AG09309 (cell line): ENCODE results near the gene FAR2.

ENCODE experiments used
- DNase-seq: peaks from one replicate; pipeline ENCODE4 v3.0.0-alpha.2; 2010; ENCODE audit warnings: low read depth
- H3K4me3 ChIP-seq: 2 replicates; pipeline ENCODE4 v1.5.1; 2011; ENCODE audit warnings: mild to moderate bottlenecking, low read depth, low read length, moderate library complexity; ENCODE audit not compliant: control insufficient read depth
- CTCF ChIP-seq: IDR thresholded peaks from 2 replicates; pipeline ENCODE4 v1.5.1; 2011; ENCODE audit warnings: mild to moderate bottlenecking, low read depth, low read length, inconsistent platforms; ENCODE audit not compliant: insufficient read depth, control insufficient read depth; ENCODE audit errors: missing control alignments

Gene FAR2

GRCh38 chr12:29212682-29213403, 63.8 kb downstream of the FAR2 start:
- TF ChIP-seq CTCF: no peak
- no peak for DNase-seq
- no peak overlapping the region for H3K4me3 ChIP-seq

- DNase-seq: no peak
- TF ChIP-seq CTCF: no peak
- H3K4me3 ChIP-seq: no peak overlapping the region
Observed at GRCh38 chr12:29216266-29216665, 67.2 kb downstream of the FAR2 start.

- DNase-seq: peak; percentile 25
- no peak overlapping the region for H3K4me3 ChIP-seq
- TF ChIP-seq CTCF: no peak
Observed at GRCh38 chr12:29216797-29217575, 67.9 kb downstream of the FAR2 start.

- no peak for TF ChIP-seq CTCF
- no peak for DNase-seq
- H3K4me3 ChIP-seq: no peak overlapping the region
Observed at GRCh38 chr12:29220632-29221336, 71.7 kb downstream of the FAR2 start.

GRCh38 chr12:29222200-29222599, 73.1 kb downstream of the FAR2 start:
- no peak for TF ChIP-seq CTCF
- no peak overlapping the region for H3K4me3 ChIP-seq
- DNase-seq: no peak

- no peak for TF ChIP-seq CTCF
- no peak overlapping the region for H3K4me3 ChIP-seq
Observed at GRCh38 chr12:29223426-29223825, 74.3 kb downstream of the FAR2 start.

More at GRCh38 chr12:29223426-29223825, 74.3 kb downstream of the FAR2 start:
- no peak for DNase-seq
